GM19452 (cell line): ENCODE data around the gene SMURF1.
"Not testable (repeated sequence)": the region's sequence is repeated elsewhere in the genome, so short reads cannot be mapped to it uniquely, and the experiment has no call there.

Experiments used
- ATAC-seq: cut with Tn5 transposase; IDR thresholded peaks from one replicate; pipeline ENCODE4 v1.9.1; 2021; ENCODE audit not compliant: unreplicated experiment

SMURF1 gene

DNA sequence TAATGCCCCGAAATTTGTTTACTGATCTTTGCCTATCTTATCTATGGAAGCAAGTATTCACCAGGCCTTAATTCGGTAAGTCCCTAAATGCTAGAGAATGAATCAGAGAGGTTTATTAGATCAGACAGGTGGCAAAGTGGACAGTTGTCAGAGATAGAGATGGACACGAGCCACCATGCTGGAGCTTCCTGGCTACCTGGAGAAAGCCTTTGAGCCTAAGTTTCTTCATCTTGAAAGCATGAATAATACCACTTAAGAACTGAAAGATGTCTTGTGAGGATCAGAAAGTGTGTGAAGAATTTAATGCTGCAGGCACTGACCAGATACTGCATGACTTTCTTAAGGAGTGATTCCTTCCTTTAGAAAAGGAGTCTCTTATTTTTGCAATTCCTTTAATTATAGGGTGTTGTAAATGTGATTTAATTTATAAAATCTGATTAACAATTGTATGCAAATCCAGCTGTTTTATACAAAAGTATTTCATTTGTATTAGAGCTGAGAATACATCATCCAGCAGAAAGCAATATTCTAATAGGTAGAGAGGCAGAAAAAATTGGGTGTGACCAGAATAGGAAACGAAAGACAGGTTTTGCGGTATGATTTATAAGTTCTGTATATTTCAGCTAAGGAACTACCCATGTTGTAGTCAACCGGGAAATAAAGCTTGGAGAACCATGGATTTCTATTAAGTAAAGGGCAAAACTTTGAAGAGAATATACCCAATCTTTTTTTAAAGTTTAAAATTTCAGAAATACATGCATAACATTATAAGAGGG, 82.7 kb downstream of the SMURF1 start:
- no peak for ATAC-seq

DNA sequence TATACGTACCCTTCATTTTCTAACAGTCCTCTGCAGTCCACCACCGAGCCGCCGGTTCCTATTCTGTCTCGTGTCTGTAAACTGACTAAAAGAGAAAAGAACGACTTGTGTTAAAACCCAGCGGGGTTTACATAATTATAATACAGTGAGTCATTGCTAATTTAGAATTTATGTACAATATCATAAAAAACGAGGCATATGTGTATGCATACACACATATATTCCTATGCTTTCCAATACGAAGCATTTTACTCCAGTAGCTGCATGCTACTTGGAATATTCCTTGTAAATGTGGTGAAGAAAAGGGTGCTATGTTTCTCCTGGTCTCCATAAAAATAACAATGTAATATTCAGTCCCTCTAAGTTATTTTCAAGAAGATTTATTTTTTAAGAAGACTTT, 89.1 kb downstream of the SMURF1 start:
- no peak for ATAC-seq

DNA sequence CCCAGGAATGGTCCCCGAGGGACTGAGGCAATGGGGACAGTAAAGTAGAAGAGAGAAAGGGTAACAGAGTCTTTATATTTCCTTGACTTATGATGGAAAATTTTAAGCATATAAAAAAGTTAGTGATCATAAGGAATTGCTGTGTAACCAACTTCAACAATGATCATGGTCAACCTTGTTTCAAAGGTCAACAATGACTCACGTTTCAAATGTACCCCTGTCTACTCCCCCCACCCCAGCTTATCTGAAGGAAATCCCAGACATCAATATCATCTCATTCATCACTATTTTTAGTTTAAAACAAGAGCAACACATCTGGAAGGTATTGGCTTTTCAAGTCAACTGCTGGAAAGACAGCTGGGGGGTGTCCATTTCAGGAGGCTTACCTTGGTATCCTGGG, 92.9 kb downstream of the SMURF1 start:
- ATAC-seq, result no peak

DNA sequence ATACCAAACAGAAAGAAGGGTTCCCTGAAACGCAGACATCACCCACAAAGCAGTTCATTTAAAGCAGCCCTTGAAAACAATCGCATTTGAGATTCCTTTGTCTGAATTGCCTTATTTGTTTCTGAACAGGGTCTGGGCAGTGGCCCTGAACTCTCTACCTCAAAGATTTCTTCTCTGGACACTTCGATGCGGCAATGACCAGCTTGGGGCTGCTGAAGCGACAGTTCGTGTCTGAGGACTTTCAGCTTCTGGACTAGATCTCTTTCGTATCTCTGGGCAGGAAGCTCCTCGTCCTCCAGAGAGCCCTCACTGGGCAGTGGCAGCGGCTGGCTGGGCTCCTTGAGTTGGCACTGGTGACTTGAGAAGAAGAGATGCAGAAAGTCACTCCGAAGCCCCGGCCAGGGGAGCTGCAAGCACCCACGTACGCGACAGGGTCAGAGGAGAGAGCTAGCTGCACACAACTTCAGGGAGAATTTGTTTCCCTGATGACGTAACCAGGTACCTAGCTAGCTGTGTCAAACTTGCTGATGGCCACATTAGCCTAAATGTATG, 96.3 kb downstream of the SMURF1 start:
- ATAC-seq, result no peak

DNA sequence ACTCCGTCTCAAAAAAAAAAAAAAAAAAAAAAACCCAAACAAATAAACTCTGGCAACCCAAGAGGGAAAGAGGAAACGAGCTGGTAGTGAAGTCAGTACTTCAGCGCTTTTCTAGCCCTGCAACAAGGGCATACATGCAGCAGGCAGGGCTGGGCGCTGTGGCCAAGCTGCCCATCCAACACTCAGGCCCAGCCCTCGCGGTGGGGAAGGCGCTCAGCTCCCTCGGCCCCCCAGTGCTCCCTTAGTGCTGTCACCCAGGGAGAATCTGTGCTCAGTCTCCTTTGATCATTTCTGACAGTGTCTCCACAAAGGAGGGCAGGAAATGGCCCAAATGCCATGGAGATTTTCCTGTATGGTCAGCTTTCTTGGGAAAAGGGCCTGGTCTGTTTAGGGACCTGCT, 97.2 kb downstream of the SMURF1 start:
- no peak for ATAC-seq

DNA sequence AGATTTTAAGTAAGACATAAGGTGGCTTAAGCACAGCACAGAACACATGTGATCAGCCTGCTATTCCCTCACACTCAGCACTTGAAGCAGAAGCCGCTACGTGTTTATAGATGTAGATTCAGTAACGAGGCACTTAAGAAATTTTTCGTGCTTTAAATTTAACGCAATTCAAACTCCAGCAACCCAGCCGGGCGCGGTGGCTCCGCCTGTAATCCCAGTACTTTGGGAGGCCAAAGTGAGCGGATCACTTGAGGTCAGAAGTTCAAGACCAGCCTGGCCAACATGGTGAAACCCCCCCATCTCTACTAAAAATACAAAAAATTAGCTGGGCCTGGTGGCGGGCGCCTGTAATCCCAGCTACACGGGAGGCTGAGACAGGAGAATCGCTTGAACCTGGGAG, 97.6 kb downstream of the SMURF1 start:
- ATAC-seq, result not testable (repeated sequence)

DNA sequence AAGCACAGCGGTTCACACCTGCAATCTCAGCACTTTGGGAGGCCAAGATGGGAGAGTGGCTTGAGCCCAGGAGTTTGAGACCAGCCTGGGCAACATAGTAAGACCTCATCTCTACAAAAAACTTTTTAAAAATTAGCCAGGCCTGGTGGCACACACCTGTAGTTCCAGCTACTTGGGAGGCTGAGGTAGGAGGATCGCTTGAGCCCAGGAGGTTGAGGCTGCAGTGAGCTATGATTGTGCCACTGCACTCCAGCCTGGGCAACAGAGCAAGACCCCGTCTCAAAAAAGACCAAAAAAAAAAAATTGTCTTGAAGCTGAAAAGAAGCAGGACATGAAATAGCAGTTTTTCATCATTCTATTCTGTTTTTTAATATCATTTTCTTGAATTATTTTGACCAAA, 99.0 kb downstream of the SMURF1 start:
- ATAC-seq, result not testable (repeated sequence)

DNA sequence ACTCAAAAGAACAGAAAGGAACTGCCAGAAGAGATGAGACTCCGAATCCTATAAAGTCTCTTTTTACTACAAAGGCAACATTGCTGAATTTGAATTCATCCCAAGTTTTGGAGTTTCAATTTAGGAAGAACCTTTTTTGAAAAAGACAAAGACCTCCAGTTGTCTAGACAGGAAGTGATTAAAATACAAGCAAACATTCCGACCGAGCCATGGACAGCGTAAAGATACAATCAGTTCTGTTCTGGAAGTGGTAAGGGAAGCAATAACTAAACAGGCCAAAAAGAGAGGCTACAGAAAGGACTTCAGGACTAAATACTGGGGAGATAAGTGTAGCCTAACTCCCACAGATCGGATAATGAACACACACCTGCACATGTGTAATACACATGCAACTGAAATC, 101.0 kb downstream of the SMURF1 start:
- ATAC-seq, result no peak

DNA sequence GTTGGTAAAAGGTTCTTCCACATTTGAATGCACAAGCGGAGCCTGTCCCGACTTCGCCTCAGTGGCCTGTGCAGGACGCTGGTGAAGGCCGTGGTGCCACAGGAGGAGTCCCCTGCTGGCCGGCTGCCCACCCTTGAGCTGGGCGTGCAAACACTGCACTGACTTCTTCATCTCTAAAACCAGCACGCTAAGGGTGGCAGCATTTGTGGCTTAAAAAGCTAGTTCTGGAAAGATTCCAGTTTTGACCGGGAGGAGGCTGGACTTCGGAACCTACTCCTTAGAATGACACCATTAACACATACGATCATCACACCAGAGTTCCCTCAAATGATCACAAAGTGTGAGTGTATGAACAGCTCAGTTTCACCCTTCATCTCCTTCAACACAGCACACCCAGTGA, 102.4 kb downstream of the SMURF1 start:
- ATAC-seq, result no peak

DNA sequence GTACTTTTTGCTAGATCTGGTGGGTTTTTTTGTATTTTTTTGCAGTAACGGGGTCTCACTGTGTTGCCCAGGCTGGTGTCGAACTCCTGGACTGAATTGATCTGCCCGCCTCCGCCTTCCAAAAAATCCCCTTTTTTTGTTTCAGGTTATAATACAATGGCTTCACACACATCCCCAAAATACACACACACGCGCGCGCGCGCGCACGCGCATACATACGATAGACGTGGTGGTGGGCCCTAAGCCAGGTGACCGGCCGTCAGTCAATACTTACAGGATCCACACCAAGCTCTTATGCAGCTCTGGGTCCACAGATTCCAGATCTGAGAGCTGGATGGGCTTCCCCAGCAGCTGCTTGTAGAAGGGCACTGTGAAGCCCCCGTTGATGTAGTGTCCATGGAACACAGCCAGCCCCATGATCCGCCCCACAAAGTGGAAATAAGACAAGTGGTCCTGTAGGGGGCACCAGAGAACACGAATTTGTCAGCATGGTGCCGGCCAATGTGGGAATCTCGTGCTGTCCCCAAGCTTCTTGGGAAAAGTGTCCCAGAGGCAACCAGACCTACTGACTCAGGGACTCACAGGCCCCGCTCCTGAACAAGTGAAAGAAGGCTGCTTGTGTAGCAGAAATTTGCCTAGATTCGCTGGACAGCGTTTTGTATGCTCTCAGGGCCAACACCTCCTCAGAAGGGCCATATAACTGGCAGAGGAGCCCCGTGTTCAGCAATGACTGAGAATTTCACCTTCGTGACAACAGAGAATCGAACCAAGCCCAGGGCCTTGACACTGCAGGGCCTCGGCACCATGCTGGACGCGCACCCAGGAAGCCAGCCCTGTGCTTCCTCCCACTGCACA, 103.6 kb downstream of the SMURF1 start:
- ATAC-seq, result no peak

DNA sequence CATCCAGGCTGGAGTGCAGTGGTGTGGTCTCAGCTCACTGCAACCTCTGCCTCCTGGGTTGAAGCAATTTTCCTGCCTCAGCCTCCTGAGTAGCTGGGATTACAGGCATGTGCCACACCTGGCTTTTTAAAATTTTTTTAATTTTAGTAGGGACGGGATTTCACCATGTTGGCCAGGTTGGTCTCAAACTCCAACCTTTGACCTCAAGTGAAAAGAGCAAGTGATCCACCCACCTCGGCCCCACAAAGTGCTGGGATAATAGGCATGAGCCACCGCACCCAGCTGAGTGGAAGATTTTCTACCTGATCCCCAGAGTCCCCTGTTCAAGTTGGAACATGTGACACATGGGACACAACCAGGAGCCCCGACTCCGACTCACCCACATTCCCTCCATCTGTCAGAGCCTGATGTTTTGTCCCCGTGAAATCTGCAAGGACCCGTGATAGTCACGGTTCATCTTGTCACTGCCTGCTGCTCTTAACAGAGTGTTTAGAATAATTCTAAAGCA, 104.5 kb downstream of the SMURF1 start:
- ATAC-seq, result no peak

DNA sequence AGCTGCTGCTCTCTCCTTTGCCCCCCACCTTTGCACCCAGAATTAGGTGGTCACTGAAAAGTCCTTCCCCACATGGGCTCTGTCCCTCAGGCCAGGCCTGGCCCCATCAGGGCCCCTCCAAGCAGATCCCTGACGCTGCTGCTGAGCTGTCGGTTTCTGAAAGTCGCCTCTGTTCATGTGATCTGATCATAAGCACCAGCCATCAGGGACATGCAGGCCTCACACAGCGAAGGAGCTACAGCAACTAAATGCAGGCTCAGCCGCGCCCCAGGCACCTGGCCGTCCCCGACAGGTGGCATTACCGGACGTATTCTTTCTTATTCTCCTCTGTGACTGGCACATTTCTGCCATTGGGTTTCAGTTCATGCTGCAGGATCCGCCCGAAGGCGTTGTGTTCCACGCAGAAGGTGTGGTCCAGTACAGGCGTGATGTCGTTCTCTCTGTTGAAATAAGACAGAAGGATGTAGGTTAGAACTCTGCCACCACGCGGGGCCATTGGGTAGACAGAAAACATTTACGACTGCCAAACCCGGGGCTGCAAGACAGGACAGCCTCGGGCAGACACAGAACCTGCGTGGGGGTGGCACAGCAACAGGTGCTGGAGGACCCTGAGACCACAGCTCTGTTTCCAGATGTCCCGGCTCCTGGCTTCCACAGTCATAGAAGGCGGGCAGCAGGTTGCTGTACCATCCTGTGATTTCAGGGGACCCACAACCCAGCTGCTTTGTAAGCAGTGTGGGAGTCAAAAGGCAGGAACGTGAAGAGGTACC, 105.6 kb downstream of the SMURF1 start:
- no peak for ATAC-seq

DNA sequence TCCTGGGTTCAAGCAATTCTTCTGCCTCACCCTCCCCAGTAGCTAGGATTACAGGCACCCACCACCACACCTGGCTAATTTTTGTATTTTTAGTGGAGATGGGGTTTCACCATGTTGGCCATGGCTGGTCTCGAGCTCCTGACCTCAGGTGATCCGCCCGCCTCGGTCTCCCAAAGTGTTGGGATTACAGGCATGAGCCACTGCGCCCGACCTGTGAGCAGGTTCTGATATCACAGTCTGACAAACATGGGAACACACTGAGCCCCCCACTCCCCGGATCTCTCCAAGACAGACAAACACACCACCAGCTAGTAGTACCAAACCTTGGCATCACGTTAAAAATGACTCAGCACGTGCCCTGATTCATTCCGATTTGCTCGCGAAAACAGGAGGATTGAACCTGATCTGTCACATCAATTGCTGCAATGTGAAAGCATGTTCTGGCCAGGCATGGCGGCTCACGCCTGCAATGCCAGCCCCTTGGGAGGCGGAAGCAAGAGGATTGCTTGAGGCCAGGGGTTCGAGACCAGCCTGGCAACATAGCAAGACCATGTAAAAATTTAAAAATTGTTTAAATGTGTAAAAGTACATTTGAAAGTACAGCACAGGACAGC, 106.5 kb downstream of the SMURF1 start:
- no peak for ATAC-seq

DNA sequence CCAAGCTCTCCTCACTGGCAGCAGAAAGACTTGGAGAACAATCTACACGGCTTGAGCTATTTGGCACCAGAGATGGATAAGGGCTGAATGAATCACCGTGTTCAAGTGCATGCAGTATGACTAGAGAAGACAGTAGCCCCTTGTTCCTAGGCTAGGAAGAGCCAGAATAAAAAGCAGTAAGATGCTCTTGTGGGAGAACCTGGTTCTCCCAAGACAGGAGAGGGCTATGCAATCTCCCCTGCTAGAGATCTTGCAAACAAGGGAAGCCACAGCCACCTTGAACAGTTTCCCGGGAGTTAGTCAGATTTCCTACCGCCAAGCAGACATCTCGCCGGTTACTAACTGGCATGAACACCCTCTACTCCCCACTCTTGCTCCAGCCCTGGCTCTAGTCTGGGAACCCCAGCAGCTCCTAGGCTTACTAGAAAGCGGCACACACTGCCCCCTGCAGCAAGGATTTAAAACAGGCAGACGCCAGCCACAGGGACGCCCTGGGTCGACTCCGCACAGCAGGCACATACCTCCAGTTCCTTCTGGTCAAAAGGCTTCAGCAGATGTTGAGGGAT, 107.3 kb downstream of the SMURF1 start:
- no peak for ATAC-seq

DNA sequence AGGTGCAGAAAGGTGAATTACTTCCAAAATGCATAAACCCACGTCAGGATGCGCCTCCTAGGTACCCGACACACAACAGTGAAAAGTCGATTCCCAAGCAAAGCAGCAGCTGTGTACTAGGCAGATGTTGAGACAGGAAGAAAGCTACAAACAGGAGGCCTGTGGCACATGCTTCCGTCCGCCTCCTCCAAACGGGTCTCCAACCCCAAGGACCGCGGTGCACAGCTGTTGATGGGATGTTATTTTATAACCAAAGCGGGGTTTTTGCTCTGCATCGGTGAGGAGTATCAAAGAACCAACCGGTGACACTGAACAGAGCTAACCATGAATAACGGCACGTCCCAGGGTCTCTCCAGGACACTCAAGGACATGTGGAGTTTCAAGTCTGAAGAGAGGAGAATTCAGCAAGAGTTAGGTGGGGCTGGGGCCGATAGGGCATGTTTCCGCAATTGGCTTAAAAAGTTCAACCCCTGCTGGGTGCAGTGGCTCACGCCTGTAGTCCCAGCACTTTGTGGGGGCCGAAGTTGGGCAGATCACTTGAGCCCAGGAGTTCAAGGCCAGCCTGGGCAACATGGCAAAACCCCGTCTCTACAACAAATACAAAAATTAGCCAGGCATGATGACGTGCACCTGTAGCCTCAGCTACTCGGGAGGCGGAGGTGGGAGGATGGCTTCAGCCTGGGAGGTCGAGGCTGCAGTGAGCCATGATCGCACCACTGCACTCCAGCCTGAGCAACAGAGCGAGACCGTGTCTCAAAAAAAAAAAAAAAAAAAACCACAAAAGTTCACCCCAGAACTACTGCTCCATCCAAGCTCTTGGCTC, 108.0 kb downstream of the SMURF1 start:
- no peak for ATAC-seq

DNA sequence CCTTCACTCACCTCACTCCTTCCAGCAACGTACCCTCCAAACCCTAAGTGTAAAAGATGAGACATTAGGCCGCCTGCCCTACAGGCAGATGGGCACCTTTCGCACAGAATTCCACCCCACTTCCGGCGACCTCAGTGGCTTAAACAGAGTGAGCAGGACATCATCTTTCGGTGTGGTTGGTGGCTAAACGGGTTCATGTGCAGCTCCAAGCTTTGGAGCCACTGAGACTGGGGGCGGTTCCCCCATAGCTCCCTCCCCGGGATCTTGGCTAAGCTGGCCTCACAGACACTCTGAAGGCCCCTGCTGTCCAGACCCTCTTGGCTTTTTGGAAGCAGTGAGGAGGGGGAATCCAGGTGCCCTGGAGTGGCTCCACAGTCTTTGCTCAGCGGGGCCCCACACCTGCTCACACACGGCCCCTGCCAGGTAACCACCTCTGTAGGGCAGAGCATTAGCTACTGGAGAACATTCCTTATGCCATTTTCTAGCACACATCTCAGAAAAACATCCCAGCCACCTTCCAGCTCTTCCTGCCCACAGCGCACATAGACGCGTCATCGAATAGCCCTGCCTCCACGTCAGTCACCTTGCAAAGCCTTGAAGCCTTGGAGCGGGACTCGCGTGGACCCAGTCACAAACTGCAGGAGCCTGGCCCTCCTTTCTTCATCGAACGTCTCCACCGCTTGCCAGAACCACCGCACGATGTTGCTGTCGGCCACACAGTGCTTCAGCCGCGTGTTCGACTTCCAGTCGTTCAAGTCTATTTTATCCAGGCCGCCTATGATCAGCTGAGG, 108.8 kb downstream of the SMURF1 start:
- no peak for ATAC-seq

DNA sequence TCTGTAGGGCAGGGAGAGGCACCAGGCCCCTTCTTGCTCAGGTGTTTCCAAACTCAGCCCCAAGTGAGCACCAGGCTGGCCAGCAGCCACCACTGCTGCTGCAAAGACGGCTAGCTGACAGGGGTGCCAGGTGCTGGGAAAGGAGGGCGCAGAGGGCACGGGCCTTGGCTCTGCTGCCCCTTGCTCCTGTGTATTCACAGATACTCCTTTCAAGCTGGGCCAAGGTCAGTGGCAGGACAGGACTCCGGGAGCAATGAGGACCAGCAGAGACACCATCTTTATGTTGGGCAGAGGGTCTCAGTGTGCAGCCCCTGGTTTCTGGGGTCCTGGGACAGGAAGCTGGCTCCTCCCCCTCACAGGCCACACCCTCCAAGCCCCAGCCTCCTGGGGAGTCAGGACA, 110.1 kb downstream of the SMURF1 start:
- ATAC-seq, result no peak

DNA sequence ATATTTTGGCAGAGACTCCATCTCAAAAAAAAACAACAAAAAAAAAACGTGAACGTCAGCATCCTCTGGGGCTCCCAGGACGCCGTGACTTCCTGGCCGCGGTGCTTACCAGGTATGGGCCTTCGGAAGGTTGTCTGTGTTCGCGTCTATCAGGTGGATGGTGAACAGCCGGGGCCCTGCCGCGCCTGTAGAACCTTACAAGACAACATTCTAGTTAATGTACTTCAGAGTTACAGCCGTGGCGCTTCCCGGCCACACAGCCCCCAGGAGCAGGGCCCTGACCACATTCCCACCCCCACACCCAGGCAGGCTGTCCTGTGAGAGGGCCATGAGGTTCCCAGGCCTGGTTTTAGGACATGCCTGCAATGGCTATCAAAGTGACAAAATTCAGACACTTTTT, 111.0 kb downstream of the SMURF1 start:
- ATAC-seq, result no peak

DNA sequence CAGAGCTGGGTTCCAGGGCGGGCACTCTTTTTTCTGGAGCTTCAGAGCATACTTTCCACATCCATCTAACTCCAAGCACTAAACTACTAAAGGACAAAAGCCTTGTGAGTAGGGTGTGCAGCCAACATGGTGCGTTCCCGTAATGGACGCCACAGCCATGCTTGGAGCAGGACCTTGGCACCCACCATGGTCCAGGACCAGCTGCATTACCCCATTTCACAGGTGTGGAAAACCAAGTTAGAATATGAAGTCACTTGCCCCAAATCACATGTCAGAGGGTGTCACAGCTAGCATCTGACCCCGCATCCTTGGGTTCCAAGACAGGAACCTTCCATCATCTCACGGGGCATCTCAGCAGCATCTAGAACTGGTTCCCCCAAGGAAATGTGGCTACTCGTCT, 112.4 kb downstream of the SMURF1 start:
- no peak for ATAC-seq
